ENCODE data around the gene CDC40. TPM values are rescaled to one million over a fixed set of nuclear protein-coding genes. Genes with fewer than 3 reads are reported as not detected.
A peak's percentile ranks its signal among the peaks of the same experiment; 100 is the strongest.

Gene CDC40
- total RNA-seq (2022) (22.7 and 24.5 TPM in 2 replicates), Bru-seq, nascent RNA (percentile 71 among the genes with signal in this experiment), BruChase-seq, experiment 1, labeled RNA remaining after a 6-hour chase (percentile 60 among the genes with signal in this experiment), BruChase-seq, experiment 2, labeled RNA remaining after a 2-hour chase (percentile 61 among the genes with signal in this experiment)
- long read RNA-seq, transcript CDC40-201 (15 exons, 3,848 nt), result major isoform, 20 of 31 reads
- long read RNA-seq, partial matches to known transcripts, result 7 of 31 reads
- long read RNA-seq, other reads (novel, unspliced or antisense), result 3 of 31 reads

GRCh38 chr6:110180228-110181008 lies at the start of gene CDC40:
Gene CDC40, plus strand, starts transcription at chr6:110180427. Its CDS starts 18 bp downstream, at chr6:110180445.
- Mint-ChIP-seq H3K27me3 (ENCODE audit: unreplicated experiment) (no peaks in the 10 kb centered on the region), H3K36me3 (ENCODE audit: insufficient read depth, unreplicated experiment) (no peaks in the 10 kb centered on the region), H3K4me1 (ENCODE audit: low read depth, unreplicated experiment) (no peaks in the 10 kb centered on the region), H3K4me3 (ENCODE audit: low read depth, unreplicated experiment) (no peak within 1 kb of the TSS), H3K27ac (ENCODE audit: unreplicated experiment) (no peak within 1 kb of the TSS), H3K9me3 (ENCODE audit: low read depth, unreplicated experiment) (no peaks in the 10 kb centered on the region)
- intact Hi-C loops (cut with micrococcal nuclease; ENCODE audit: unreplicated experiment), result no loop called here
- no peak for TF ChIP-seq CTCF (IDR thresholded peaks at IDR 0.05; ENCODE audit: unreplicated experiment)
- DNase-seq, result peak; percentile 35
- TSS peak; percentile 45 for BruUV-seq (replicated peaks)
- CTCF ChIA-PET, result interaction anchor here (0.6 to 0.7 kb wide), 2 partner anchors 89 to 1997 kb away, joined by 3 to 4 read pairs; no protein-coding TSS in a partner anchor

GRCh38 chr6:110137924-110138887 lies 42.0 kb upstream of the CDC40 start:
- no peak overlapping the region for H3K4me3 Mint-ChIP-seq (ENCODE audit: low read depth, unreplicated experiment)
- TF ChIP-seq CTCF (IDR thresholded peaks at IDR 0.05; ENCODE audit: unreplicated experiment), result no peak

GRCh38 chr6:110139052-110139451 lies 41.2 kb upstream of the CDC40 start:
- no peaks in the 10 kb centered on the region for H3K4me1 Mint-ChIP-seq (ENCODE audit: low read depth, unreplicated experiment)
- H3K4me3 Mint-ChIP-seq (ENCODE audit: low read depth, unreplicated experiment), result no peak overlapping the region
- no peak for TF ChIP-seq CTCF (IDR thresholded peaks at IDR 0.05; ENCODE audit: unreplicated experiment)
- CTCF ChIA-PET, result no interaction called here
- H3K27me3 Mint-ChIP-seq (ENCODE audit: unreplicated experiment), result no peaks in the 10 kb centered on the region
- no TSS peak for BruUV-seq (replicated peaks)
- H3K9me3 Mint-ChIP-seq (ENCODE audit: low read depth, unreplicated experiment), result peaks cover 9% of the 10 kb centered on the region
- intact Hi-C loops (cut with micrococcal nuclease; ENCODE audit: unreplicated experiment), result no loop called here
- no peaks in the 10 kb centered on the region for H3K36me3 Mint-ChIP-seq (ENCODE audit: insufficient read depth, unreplicated experiment)
- H3K27ac Mint-ChIP-seq (ENCODE audit: unreplicated experiment), result no peak overlapping the region
- no peak for DNase-seq

More at GRCh38 chr6:110137924-110138887, 42.0 kb upstream of the CDC40 start:
- Mint-ChIP-seq H3K36me3 (ENCODE audit: insufficient read depth, unreplicated experiment) (no peaks in the 10 kb centered on the region), H3K27me3 (ENCODE audit: unreplicated experiment) (no peaks in the 10 kb centered on the region), H3K4me1 (ENCODE audit: low read depth, unreplicated experiment) (no peaks in the 10 kb centered on the region), H3K9me3 (ENCODE audit: low read depth, unreplicated experiment) (peaks cover 9% of the 10 kb centered on the region), H3K27ac (ENCODE audit: unreplicated experiment) (no peak overlapping the region)
- no peak for DNase-seq
- no TSS peak for BruUV-seq (replicated peaks)
- CTCF ChIA-PET, result interaction anchor here (0.5 kb wide), 1 partner anchor 562 kb away, joined by 4 read pairs; no protein-coding TSS in a partner anchor
- intact Hi-C loops (cut with micrococcal nuclease; ENCODE audit: unreplicated experiment), result no loop called here

GRCh38 chr6:110140650-110141049 lies 39.6 kb upstream of the CDC40 start:
- DNase-seq, result no peak
- Mint-ChIP-seq H3K27ac (ENCODE audit: unreplicated experiment) (no peak overlapping the region), H3K4me3 (ENCODE audit: low read depth, unreplicated experiment) (no peak overlapping the region), H3K27me3 (ENCODE audit: unreplicated experiment) (no peaks in the 10 kb centered on the region), H3K4me1 (ENCODE audit: low read depth, unreplicated experiment) (no peaks in the 10 kb centered on the region), H3K36me3 (ENCODE audit: insufficient read depth, unreplicated experiment) (no peaks in the 10 kb centered on the region), H3K9me3 (ENCODE audit: low read depth, unreplicated experiment) (peaks cover 5% of the 10 kb centered on the region)
- intact Hi-C loops (cut with micrococcal nuclease; ENCODE audit: unreplicated experiment), result no loop called here
- no TSS peak for BruUV-seq (replicated peaks)
- TF ChIP-seq CTCF (IDR thresholded peaks at IDR 0.05; ENCODE audit: unreplicated experiment), result no peak
- CTCF ChIA-PET, result no interaction called here
